Stimulated activated effector memory CD8-positive, alpha-beta T cell treated with anti-CD3 and anti-CD28 coated beads, Interleukin-12 subunit alpha, Interleukin-12 subunit beta, amount 100 ng/mL, for 72 hours (primary cell): ENCODE measurements around the gene NFATC3.
"Not testable (repeated sequence)": the region's sequence is repeated elsewhere in the genome, so short reads cannot be mapped to it uniquely, and the experiment has no call there.

ENCODE experiments used
- ATAC-seq: fragments of 150-1000 bp; cut with Tn5 transposase; 2 replicates; pipeline ENCODE4 v1.10.0; 2021
- DNase-seq, 2 donors: peaks; one replicate each; pipeline ENCODE4 v3.0.0; 2021 to 2022; ENCODE audit warnings: low spot score in 2 of 2
- H3K27ac Mint-ChIP-seq: one replicate; pipeline ENCODE4 v1.8.0; 2022; ENCODE audit warnings: mild to moderate bottlenecking, mixed read lengths
- H3K36me3 Mint-ChIP-seq: one replicate; pipeline ENCODE4 v1.8.0; 2022; ENCODE audit warnings: mild to moderate bottlenecking, mixed read lengths
- H3K4me1 Mint-ChIP-seq: one replicate; pipeline ENCODE4 v1.8.0; 2022; ENCODE audit warnings: mixed read lengths
- H3K4me3 Mint-ChIP-seq: one replicate; pipeline ENCODE4 v1.8.0; 2022; ENCODE audit warnings: mild to moderate bottlenecking, mixed read lengths
- H3K9me3 Mint-ChIP-seq: one replicate; pipeline ENCODE4 v1.8.0; 2022; ENCODE audit warnings: mixed read lengths

The NFATC3 gene

DNA sequence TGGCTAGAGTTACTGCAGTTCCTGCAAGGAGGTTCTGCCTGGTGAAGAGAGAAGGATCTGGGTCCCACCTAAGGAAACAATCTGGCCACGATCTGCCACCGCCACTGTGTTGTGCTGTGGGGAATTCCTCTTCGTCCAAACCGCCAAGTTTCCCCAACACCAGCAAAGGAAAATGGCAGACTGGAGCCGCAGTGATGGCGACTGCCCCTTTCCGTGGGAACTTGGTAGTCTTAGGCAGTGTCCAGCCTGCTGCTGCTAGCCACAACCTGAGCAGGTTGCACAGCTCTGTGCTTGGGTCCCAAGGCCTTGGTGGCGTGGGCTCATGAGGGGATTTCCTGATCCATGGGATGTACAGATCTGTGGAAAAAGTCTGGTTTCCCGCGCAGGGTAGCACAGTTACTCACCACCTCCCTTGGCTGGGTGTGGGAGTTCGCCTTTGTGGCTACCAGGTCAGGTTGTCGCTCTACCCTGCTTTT, 28.6 kb downstream of the NFATC3 start:
- ATAC-seq (no peak), DNase-seq (no peak)
- peaks cover 26% of the 10 kb centered on the region for H3K36me3 Mint-ChIP-seq
- H3K4me1 Mint-ChIP-seq, result peaks cover 89% of the 10 kb centered on the region
- peaks cover 15% of the 10 kb centered on the region for H3K9me3 Mint-ChIP-seq
- peak overlapping the region; percentile 13 for H3K27ac Mint-ChIP-seq
- no peak overlapping the region for H3K4me3 Mint-ChIP-seq

DNA sequence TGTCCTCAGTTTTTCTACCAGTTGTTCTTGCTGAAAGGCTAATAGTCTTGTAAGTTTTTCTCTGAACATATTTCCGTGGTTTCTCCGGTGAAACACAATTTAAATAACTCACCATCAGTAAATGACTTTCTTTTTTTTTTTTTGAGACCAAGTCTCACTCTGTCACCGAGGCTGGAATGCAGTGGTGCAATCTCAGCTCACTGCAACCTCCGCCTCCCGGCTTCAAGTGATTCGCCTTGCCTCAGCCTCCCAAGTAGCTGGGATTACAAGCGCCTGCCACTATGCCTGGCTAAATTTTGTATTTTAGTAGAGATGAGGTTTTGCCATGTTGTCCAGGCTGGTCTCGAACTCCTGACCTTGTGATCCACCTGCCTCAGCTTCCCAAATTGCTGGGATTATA, 29.8 kb downstream of the NFATC3 start:
- not testable (repeated sequence) for H3K4me3 Mint-ChIP-seq, ATAC-seq, H3K9me3 Mint-ChIP-seq, H3K27ac Mint-ChIP-seq, DNase-seq
- Mint-ChIP-seq H3K4me1 (peaks cover 89% of the 10 kb centered on the region), H3K36me3 (peaks cover 25% of the 10 kb centered on the region)

DNA sequence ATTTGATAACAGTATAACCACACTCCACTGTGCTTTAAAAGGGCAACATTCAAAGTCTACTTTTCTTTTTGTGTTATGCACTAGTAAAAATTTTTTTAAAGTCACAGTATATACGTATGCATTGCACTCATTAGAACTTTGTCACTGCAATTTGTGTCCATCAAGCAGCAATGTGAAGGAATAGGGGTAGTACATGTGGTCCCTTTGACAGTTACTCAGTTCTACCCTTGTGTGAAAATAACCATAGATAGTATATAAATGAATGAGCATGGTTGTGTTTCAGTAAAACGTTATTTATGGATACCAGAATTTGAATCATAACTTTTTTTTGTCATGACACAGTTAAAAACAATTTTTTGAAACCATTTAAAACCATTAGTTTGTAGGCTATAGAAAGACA, 30.7 kb downstream of the NFATC3 start:
- DNase-seq (no peak), ATAC-seq (peak; percentile 89)
- peak overlapping the region; percentile 33 for H3K27ac Mint-ChIP-seq
- peaks cover 90% of the 10 kb centered on the region for H3K4me1 Mint-ChIP-seq
- peak overlapping the region; percentile 32 for H3K4me3 Mint-ChIP-seq
- peaks cover 31% of the 10 kb centered on the region for H3K36me3 Mint-ChIP-seq
- H3K9me3 Mint-ChIP-seq, result peaks cover 3% of the 10 kb centered on the region

- H3K27ac Mint-ChIP-seq, result no peak overlapping the region
- peaks cover 36% of the 10 kb centered on the region for H3K36me3 Mint-ChIP-seq
- no peak overlapping the region for H3K4me3 Mint-ChIP-seq
- ATAC-seq, result peak; percentile 68
- H3K4me1 Mint-ChIP-seq, result peaks cover 85% of the 10 kb centered on the region
- DNase-seq, result no peak
- H3K9me3 Mint-ChIP-seq, result peaks cover under 1% of the 10 kb centered on the region
These were observed 31.2 kb downstream of the NFATC3 start for GRCh38 chr16:68116256-68116867.

DNA sequence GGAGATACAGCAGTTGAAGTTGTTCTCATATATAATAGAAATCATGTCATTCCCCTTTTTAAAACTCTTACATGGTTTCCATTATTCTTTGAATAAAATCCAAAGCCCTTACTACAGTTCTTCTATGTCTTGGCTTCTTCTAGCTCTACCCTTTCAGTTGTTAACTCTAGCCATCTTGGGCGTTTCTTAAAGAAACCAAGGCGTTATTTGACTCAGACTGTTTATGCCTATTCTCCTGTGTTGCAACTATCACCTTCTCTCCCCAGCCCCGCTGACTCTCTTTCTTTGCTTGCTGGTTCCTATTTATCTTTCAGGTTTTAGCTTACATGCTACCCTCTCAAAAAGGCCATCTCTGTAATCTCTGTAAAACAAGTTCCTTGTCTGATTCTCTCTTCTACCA, 32.7 kb downstream of the NFATC3 start:
- Mint-ChIP-seq H3K4me3 (peak overlapping the region; percentile 42), H3K4me1 (peaks cover 84% of the 10 kb centered on the region), H3K36me3 (peaks cover 44% of the 10 kb centered on the region), H3K9me3 (no peaks in the 10 kb centered on the region), H3K27ac (peak overlapping the region; percentile 80)
- ATAC-seq (peak; percentile 80), DNase-seq (no peak)

DNA sequence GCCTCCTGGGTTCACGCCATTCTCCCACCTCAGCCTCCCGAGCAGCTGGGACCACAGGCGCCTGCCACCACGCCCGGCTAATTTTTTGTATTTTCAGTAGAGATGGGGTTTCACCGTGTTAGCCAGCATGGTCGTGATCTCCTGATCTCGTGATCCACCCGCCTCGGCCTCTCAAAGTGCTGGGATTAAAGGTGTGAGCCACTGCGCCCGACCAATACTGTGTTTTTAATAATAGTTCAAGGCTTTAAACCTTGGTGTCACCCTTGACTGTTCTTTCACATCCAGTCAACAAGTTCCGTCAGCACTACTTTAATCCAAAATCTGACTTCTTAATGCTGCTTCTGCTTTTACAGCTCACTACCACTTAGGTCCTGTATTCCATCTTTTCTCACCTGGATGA, 33.8 kb downstream of the NFATC3 start:
- H3K4me1 Mint-ChIP-seq, result peaks cover 76% of the 10 kb centered on the region
- peak overlapping the region; percentile 42 for H3K4me3 Mint-ChIP-seq

GRCh38 chr16:68120496-68120895, 35.3 kb downstream of the NFATC3 start:
- ATAC-seq, H3K9me3 Mint-ChIP-seq, DNase-seq: not testable (repeated sequence)
- Mint-ChIP-seq H3K4me3 (peak overlapping the region; percentile 42), H3K4me1 (peaks cover 66% of the 10 kb centered on the region), H3K36me3 (peaks cover 68% of the 10 kb centered on the region), H3K27ac (peak overlapping the region; percentile 63)

More for the DNA sequence above, 33.8 kb downstream of the NFATC3 start:
- H3K9me3 Mint-ChIP-seq, DNase-seq, ATAC-seq: not testable (repeated sequence)
- H3K36me3 Mint-ChIP-seq, result peaks cover 53% of the 10 kb centered on the region
- H3K27ac Mint-ChIP-seq, result peak overlapping the region; percentile 63

- DNase-seq, result no peak
- no peak overlapping the region for H3K4me3 Mint-ChIP-seq
- peak overlapping the region; percentile 67 for H3K27ac Mint-ChIP-seq
- H3K9me3 Mint-ChIP-seq, result no peaks in the 10 kb centered on the region
- peaks cover 94% of the 10 kb centered on the region for H3K36me3 Mint-ChIP-seq
- peak; percentile 67 for ATAC-seq
- peaks cover 46% of the 10 kb centered on the region for H3K4me1 Mint-ChIP-seq
These were observed 41.2 kb downstream of the NFATC3 start for GRCh38 chr16:68126395-68126794.

- H3K4me3 Mint-ChIP-seq, result no peak overlapping the region
- peaks cover 49% of the 10 kb centered on the region for H3K4me1 Mint-ChIP-seq
- H3K36me3 Mint-ChIP-seq, result peaks cover 96% of the 10 kb centered on the region
- DNase-seq (no peak), ATAC-seq (no peak)
- no peaks in the 10 kb centered on the region for H3K9me3 Mint-ChIP-seq
- peak overlapping the region; percentile 86 for H3K27ac Mint-ChIP-seq
These were observed 43.6 kb downstream of the NFATC3 start for GRCh38 chr16:68128577-68129305.

DNA sequence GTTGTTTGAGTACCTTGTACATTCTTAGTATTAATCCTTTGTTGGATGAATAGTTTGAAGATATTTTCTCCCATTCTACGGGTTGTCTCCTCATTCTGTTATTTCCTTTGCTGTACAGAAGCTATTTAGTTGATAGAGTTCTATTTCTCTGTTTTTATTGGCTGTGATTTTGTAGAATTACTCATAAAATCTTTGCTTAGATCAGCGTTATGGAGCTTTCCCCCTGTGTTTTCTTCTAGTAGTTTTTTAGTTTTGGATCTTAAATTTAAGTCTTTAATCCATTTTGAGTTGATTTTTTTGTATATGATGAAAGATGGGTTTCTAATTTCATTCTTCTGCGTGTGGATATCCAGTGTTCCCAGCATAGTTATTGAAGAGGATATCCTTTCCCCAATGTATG, 45.4 kb downstream of the NFATC3 start:
- no peak for ATAC-seq
- peak overlapping the region; percentile 86 for H3K27ac Mint-ChIP-seq
- peaks cover 43% of the 10 kb centered on the region for H3K4me1 Mint-ChIP-seq
- no peaks in the 10 kb centered on the region for H3K9me3 Mint-ChIP-seq
- H3K4me3 Mint-ChIP-seq, result no peak overlapping the region
- DNase-seq, result no peak
- H3K36me3 Mint-ChIP-seq, result peaks cover 93% of the 10 kb centered on the region

- H3K4me3 Mint-ChIP-seq, result no peak overlapping the region
- no peak for DNase-seq
- H3K4me1 Mint-ChIP-seq, result peaks cover 48% of the 10 kb centered on the region
- H3K9me3 Mint-ChIP-seq, result no peaks in the 10 kb centered on the region
- H3K27ac Mint-ChIP-seq, result no peak overlapping the region
- H3K36me3 Mint-ChIP-seq, result peaks cover 93% of the 10 kb centered on the region
- no peak for ATAC-seq
These were observed 46.9 kb downstream of the NFATC3 start for GRCh38 chr16:68131813-68132706.

GRCh38 chr16:68133000-68133399, 47.8 kb downstream of the NFATC3 start:
- H3K27ac Mint-ChIP-seq, H3K9me3 Mint-ChIP-seq, ATAC-seq, H3K4me3 Mint-ChIP-seq, DNase-seq: not testable (repeated sequence)
- Mint-ChIP-seq H3K36me3 (peaks cover 93% of the 10 kb centered on the region), H3K4me1 (peaks cover 41% of the 10 kb centered on the region)

- Mint-ChIP-seq H3K9me3 (no peaks in the 10 kb centered on the region), H3K4me3 (no peak overlapping the region), H3K27ac (peak overlapping the region; percentile 10)
These were observed 49.5 kb downstream of the NFATC3 start for GRCh38 chr16:68134644-68135043.

GRCh38 chr16:68136515-68136914, 51.3 kb downstream of the NFATC3 start:
- peaks cover 93% of the 10 kb centered on the region for H3K36me3 Mint-ChIP-seq
- ATAC-seq (peak; percentile 58), DNase-seq (no peak)
- no peaks in the 10 kb centered on the region for H3K9me3 Mint-ChIP-seq
- peaks cover 46% of the 10 kb centered on the region for H3K4me1 Mint-ChIP-seq
- no peak overlapping the region for H3K4me3 Mint-ChIP-seq
- no peak overlapping the region for H3K27ac Mint-ChIP-seq

More at GRCh38 chr16:68134644-68135043, 49.5 kb downstream of the NFATC3 start:
- Mint-ChIP-seq H3K36me3 (peaks cover 94% of the 10 kb centered on the region), H3K4me1 (peaks cover 50% of the 10 kb centered on the region)
- DNase-seq (no peak), ATAC-seq (no peak)

- Mint-ChIP-seq H3K27ac (no peak overlapping the region), H3K4me1 (peaks cover 46% of the 10 kb centered on the region), H3K36me3 (peaks cover 90% of the 10 kb centered on the region), H3K4me3 (no peak overlapping the region), H3K9me3 (no peaks in the 10 kb centered on the region)
- ATAC-seq (no peak), DNase-seq (no peak)
These were observed 58.8 kb downstream of the NFATC3 start for GRCh38 chr16:68144008-68144407.
